ENCODE results near the gene KDM4B. TPM values are rescaled to one million over a fixed set of nuclear protein-coding genes. Genes with fewer than 3 reads are reported as not detected.

The KDM4B gene
- total RNA-seq, 1 donor, result 22.1 TPM

DNA sequence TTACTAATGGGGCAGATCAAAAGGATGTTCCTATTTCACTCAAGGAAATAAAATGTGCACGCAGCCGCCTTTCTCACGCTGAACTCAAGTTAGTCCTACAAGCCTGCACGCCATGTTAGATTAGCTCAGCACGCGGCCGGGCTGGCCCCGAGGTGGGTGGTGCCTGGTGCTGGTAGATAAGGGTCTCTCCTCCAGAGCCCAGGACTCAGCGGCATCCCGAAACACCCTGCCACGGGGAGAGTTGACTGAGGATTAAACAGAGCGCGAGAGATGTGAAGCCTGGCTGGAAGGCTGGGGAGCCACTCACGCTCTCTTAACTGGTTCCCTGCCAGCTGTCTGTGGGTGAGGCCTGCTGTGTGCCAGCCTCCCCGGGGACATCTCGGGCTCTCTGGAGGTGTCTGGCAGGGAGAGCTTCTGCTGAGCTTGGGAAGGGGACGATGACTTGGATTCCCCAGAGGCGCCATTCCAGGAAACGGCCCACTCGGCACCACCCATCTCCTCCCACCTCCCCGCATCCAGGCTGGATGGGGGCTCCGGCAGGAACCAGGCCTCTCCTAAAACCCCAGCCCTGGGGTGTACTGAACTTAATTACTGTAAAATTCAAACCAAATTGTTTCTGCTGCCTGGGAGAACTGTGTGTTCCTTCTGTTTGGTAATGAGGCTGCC, 122.2 kb downstream of the KDM4B start:
- no peaks in the 10 kb centered on the region for H3K27me3 ChIP-seq (ENCODE audit: insufficient read depth, low read length)
- DNase-seq (ENCODE audit: insufficient read length, low spot score, missing footprints), result peak; percentile 97
- H2AFZ ChIP-seq (ENCODE audit: low read length), result no peak overlapping the region
- peak overlapping the region; percentile 14 for H3K27ac ChIP-seq (ENCODE audit: low read depth, low read length)
- peaks cover 10% of the 10 kb centered on the region for H3K4me1 ChIP-seq (ENCODE audit: insufficient read depth, low read length)
- TF ChIP-seq, protein P1, sequence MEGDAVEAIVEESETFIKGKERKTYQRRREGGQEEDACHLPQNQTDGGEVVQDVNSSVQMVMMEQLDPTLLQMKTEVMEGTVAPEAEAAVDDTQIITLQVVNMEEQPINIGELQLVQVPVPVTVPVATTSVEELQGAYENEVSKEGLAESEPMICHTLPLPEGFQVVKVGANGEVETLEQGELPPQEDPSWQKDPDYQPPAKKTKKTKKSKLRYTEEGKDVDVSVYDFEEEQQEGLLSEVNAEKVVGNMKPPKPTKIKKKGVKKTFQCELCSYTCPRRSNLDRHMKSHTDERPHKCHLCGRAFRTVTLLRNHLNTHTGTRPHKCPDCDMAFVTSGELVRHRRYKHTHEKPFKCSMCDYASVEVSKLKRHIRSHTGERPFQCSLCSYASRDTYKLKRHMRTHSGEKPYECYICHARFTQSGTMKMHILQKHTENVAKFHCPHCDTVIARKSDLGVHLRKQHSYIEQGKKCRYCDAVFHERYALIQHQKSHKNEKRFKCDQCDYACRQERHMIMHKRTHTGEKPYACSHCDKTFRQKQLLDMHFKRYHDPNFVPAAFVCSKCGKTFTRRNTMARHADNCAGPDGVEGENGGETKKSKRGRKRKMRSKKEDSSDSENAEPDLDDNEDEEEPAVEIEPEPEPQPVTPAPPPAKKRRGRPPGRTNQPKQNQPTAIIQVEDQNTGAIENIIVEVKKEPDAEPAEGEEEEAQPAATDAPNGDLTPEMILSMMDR (IDR thresholded peaks at IDR 0.05; ENCODE audit: extremely low read depth, low read depth, low read length), result no peak
- H3K79me2 ChIP-seq (ENCODE audit: insufficient read depth, low read length), result no peaks in the 10 kb centered on the region
- H3K9me3 ChIP-seq (ENCODE audit: low read depth, low read length), result no peaks in the 10 kb centered on the region
- H3K36me3 ChIP-seq (ENCODE audit: insufficient read depth, low read length), result peaks cover 16% of the 10 kb centered on the region
- peak overlapping the region; percentile 27 for H3K4me2 ChIP-seq (ENCODE audit: insufficient read depth, low read length)
- H4K20me1 ChIP-seq (ENCODE audit: insufficient read depth, low read length), result peaks cover 12% of the 10 kb centered on the region
- H3K4me3 ChIP-seq (ENCODE audit: insufficient read depth, low read length), result no peak overlapping the region

DNA sequence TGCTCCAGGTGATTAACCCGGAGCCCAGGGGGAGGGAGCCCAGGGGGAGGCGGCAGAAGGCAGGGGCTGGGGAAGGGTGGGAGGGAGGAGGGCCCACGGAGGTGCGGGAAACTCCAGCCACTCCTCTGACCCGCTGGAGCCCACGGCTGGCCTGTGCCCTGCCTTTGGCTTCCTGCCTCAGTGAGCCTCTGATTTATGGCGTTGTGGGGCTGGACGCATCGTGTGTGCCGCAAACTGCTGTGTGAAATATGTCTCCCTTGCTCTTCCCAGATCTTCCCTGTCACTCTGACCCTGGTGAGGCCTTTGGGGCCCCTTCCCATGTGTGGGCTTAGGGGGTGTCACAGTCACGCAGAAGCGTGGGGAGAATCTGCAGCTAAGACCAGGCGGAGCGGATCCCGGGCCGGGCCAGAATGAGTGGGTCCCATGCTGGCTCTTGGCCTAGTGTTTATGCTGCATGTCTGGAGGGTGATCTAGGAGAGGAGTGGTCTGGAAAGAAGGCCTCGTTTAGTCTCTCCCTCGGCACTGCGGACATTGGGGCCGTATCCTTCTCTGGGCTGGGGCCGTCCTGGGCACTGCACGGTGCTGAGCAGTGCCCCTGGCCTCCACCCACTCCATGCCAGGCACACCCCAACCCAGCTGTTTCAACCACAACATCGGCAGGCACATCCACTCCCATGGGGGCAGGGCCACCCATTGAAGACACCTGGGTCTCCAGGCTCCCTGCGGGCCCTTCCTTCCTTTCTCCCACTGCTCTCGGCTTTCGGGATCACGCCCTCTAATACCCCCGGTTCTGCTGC, 123.0 kb downstream of the KDM4B start:
- Histone ChIP-seq H3K36me3 (ENCODE audit: insufficient read depth, low read length) (peaks cover 12% of the 10 kb centered on the region), H2AFZ (ENCODE audit: low read length) (no peak overlapping the region), H3K4me1 (ENCODE audit: insufficient read depth, low read length) (peaks cover 10% of the 10 kb centered on the region), H3K4me2 (ENCODE audit: insufficient read depth, low read length) (no peak overlapping the region), H4K20me1 (ENCODE audit: insufficient read depth, low read length) (peaks cover 12% of the 10 kb centered on the region), H3K27me3 (ENCODE audit: insufficient read depth, low read length) (no peaks in the 10 kb centered on the region), H3K27ac (ENCODE audit: low read depth, low read length) (peak overlapping the region; percentile 14), H3K9me3 (ENCODE audit: low read depth, low read length) (no peaks in the 10 kb centered on the region), H3K79me2 (ENCODE audit: insufficient read depth, low read length) (no peaks in the 10 kb centered on the region), H3K4me3 (ENCODE audit: insufficient read depth, low read length) (no peak overlapping the region)
- no peak for DNase-seq (ENCODE audit: insufficient read length, low spot score, missing footprints)
- TF ChIP-seq, protein P1 (IDR thresholded peaks at IDR 0.05; ENCODE audit: extremely low read depth, low read depth, low read length), result no peak

DNA sequence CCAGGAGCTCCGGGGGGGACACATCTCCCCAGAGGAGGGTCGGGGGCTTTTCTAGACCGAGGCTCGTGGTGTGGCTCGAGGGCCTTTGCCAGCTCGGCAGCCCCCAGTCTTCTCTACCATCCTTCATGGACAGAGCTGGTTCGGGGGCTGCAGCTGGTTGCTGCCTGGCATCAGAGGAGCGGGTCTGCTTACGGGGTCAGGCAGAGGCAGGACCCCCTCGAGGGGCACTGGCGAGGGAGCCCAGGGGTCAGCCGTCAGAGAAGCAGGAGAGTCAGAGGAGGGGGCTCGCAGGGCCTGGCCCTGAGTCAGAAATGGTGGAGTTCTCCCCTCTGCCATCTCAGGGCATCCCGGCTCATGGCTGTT, 123.5 kb downstream of the KDM4B start:
- Histone ChIP-seq H3K27ac (ENCODE audit: low read depth, low read length) (no peak overlapping the region), H3K27me3 (ENCODE audit: insufficient read depth, low read length) (no peaks in the 10 kb centered on the region), H3K9me3 (ENCODE audit: low read depth, low read length) (no peaks in the 10 kb centered on the region), H3K4me3 (ENCODE audit: insufficient read depth, low read length) (no peak overlapping the region), H4K20me1 (ENCODE audit: insufficient read depth, low read length) (peaks cover 12% of the 10 kb centered on the region), H3K36me3 (ENCODE audit: insufficient read depth, low read length) (peaks cover 10% of the 10 kb centered on the region), H3K4me2 (ENCODE audit: insufficient read depth, low read length) (no peak overlapping the region), H3K4me1 (ENCODE audit: insufficient read depth, low read length) (peaks cover 10% of the 10 kb centered on the region), H2AFZ (ENCODE audit: low read length) (no peak overlapping the region), H3K79me2 (ENCODE audit: insufficient read depth, low read length) (no peaks in the 10 kb centered on the region)
- no peak for DNase-seq (ENCODE audit: insufficient read length, low spot score, missing footprints)
- TF ChIP-seq, protein P1 (IDR thresholded peaks at IDR 0.05; ENCODE audit: extremely low read depth, low read depth, low read length), result no peak

DNA sequence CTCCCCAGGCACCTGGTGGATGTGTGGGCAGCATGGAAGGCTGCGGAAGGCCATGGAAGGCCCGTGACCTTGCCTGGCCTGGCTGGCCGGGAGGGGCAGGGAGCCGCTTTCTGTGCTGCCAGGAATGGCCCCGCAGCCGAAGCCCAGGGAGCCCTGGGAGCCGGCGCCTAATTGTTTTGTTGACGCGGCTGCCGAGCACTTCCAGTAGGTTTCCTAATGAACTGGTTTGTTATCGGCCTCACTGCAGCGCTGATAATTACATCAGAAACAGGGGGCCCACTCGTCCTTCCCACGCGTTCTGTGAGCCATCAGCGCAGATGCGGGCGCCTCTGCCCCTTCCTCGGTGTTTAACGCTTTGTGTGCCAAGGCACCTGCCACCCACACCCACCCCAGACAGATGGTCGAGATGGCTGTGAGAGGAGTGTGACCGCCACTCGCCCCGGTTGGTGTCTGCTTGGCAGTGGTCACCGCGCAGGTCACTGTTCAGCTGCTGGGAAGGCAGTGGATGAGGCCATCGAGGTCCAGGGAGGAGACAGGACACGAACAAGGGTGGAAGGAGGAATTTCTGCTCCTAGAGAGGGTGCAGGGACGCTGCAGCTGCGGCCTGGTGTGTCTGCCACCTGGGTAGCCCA, 124.5 kb downstream of the KDM4B start:
- DNase-seq (ENCODE audit: insufficient read length, low spot score, missing footprints), result no peak
- no peaks in the 10 kb centered on the region for H3K9me3 ChIP-seq (ENCODE audit: low read depth, low read length)
- peaks cover 12% of the 10 kb centered on the region for H3K36me3 ChIP-seq (ENCODE audit: insufficient read depth, low read length)
- no peak overlapping the region for H2AFZ ChIP-seq (ENCODE audit: low read length)
- H3K4me2 ChIP-seq (ENCODE audit: insufficient read depth, low read length), result no peak overlapping the region
- TF ChIP-seq, protein P1 (IDR thresholded peaks at IDR 0.05; ENCODE audit: extremely low read depth, low read depth, low read length), result no peak
- H4K20me1 ChIP-seq (ENCODE audit: insufficient read depth, low read length), result peaks cover 12% of the 10 kb centered on the region
- peaks cover 10% of the 10 kb centered on the region for H3K4me1 ChIP-seq (ENCODE audit: insufficient read depth, low read length)
- H3K27ac ChIP-seq (ENCODE audit: low read depth, low read length), result no peak overlapping the region
- no peaks in the 10 kb centered on the region for H3K27me3 ChIP-seq (ENCODE audit: insufficient read depth, low read length)
- no peaks in the 10 kb centered on the region for H3K79me2 ChIP-seq (ENCODE audit: insufficient read depth, low read length)
- no peak overlapping the region for H3K4me3 ChIP-seq (ENCODE audit: insufficient read depth, low read length)
